ENCODE measurements around the gene UNC45A.
"Not testable (repeated sequence)": the region's sequence is repeated elsewhere in the genome, so short reads cannot be mapped to it uniquely, and the experiment has no call there.

UNC45A gene

GRCh38 chr15:90934949-90935751 lies at the start of gene UNC45A:
Gene UNC45A (plus strand): TSS chr15:90935285. CDS start chr15:90935325, 40 bp downstream.
- FAIRE-seq (peak; percentile 72), DNase-seq (ENCODE audit: insufficient read length, low spot score) (peak; percentile 91)

GRCh38 chr15:90885432-90886290 lies 49.4 kb upstream of the UNC45A start:
- FAIRE-seq (peak; percentile 87), DNase-seq (ENCODE audit: insufficient read length, low spot score) (peak; percentile 85)

GRCh38 chr15:90886291-90886614 lies 48.8 kb upstream of the UNC45A start:
- no peak for FAIRE-seq
- no peak for DNase-seq (ENCODE audit: insufficient read length, low spot score)

GRCh38 chr15:90887037-90887481 lies 48.0 kb upstream of the UNC45A start:
- FAIRE-seq (no peak), DNase-seq (ENCODE audit: insufficient read length, low spot score) (no peak)

- DNase-seq (ENCODE audit: insufficient read length, low spot score) (no peak), FAIRE-seq (no peak)
Measured at GRCh38 chr15:90889313-90889730, 45.8 kb upstream of the UNC45A start.

GRCh38 chr15:90889736-90890456 lies 45.2 kb upstream of the UNC45A start:
- DNase-seq (ENCODE audit: insufficient read length, low spot score) (no peak), FAIRE-seq (no peak)

GRCh38 chr15:90890839-90891238 lies 44.2 kb upstream of the UNC45A start:
- no peak for FAIRE-seq

GRCh38 chr15:90891346-90891949 lies 43.6 kb upstream of the UNC45A start:
- DNase-seq (ENCODE audit: insufficient read length, low spot score) (no peak), FAIRE-seq (no peak)

More at GRCh38 chr15:90890839-90891238, 44.2 kb upstream of the UNC45A start:
- no peak for DNase-seq (ENCODE audit: insufficient read length, low spot score)

- DNase-seq (ENCODE audit: insufficient read length, low spot score) (no peak), FAIRE-seq (no peak)
Measured at GRCh38 chr15:90892023-90892422, 43.1 kb upstream of the UNC45A start.

GRCh38 chr15:90892498-90893174 lies 42.4 kb upstream of the UNC45A start:
- no peak for DNase-seq (ENCODE audit: insufficient read length, low spot score)
- no peak for FAIRE-seq

- DNase-seq (ENCODE audit: insufficient read length, low spot score) (no peak), FAIRE-seq (no peak)
Measured at GRCh38 chr15:90893175-90894090, 41.7 kb upstream of the UNC45A start.

- DNase-seq (ENCODE audit: insufficient read length, low spot score) (no peak), FAIRE-seq (no peak)
Measured at GRCh38 chr15:90895571-90896117, 39.4 kb upstream of the UNC45A start.

GRCh38 chr15:90897131-90897655 lies 37.9 kb upstream of the UNC45A start:
- not testable (repeated sequence) for DNase-seq (ENCODE audit: insufficient read length, low spot score)
- peak; percentile 21 for FAIRE-seq

- no peak for DNase-seq (ENCODE audit: insufficient read length, low spot score)
- FAIRE-seq = no peak
Measured at GRCh38 chr15:90901175-90902039, 33.7 kb upstream of the UNC45A start.

- FAIRE-seq = peak; percentile 87
- peak; percentile 95 for DNase-seq (ENCODE audit: insufficient read length, low spot score)
Measured at GRCh38 chr15:90902040-90902839, 32.8 kb upstream of the UNC45A start.

- no peak for FAIRE-seq
- DNase-seq (ENCODE audit: insufficient read length, low spot score) = peak; percentile 91
Measured at GRCh38 chr15:90902840-90903732, 32.0 kb upstream of the UNC45A start, which contains the start of gene MAN2A2. Gene MAN2A2 (plus strand): TSS chr15:90903302. CDS start chr15:90904208, 906 bp downstream.

All from GM19239 (cell line).